CD4-positive, alpha-beta T cell treated with Interleukin-21 for 1 hour (primary cell): ENCODE results near the gene IQGAP2.
"Not testable (repeated sequence)": the region's sequence is repeated elsewhere in the genome, so short reads cannot be mapped to it uniquely, and the experiment has no call there.

Experiments
- DNase-seq: peaks from one replicate; pipeline ENCODE4 v3.0.0-alpha.2; 2020

IQGAP2 gene

GRCh38 chr5:76582230-76583162 is 179.4 kb downstream of the IQGAP2 start:
- peak; percentile 12 for DNase-seq

GRCh38 chr5:76583163-76584047 is 180.3 kb downstream of the IQGAP2 start:
- DNase-seq, result peak; percentile 46

GRCh38 chr5:76585783-76586217 is 182.7 kb downstream of the IQGAP2 start:
- DNase-seq, result no peak

GRCh38 chr5:76586531-76586930 is 183.4 kb downstream of the IQGAP2 start:
- no peak for DNase-seq

GRCh38 chr5:76590027-76590426 is 186.9 kb downstream of the IQGAP2 start:
- DNase-seq, result no peak

- DNase-seq, result no peak
Measured at GRCh38 chr5:76591366-76591765, 188.3 kb downstream of the IQGAP2 start.

GRCh38 chr5:76592692-76593091 is 189.6 kb downstream of the IQGAP2 start:
- DNase-seq, result no peak

- no peak for DNase-seq
Measured at GRCh38 chr5:76594107-76594506, 191.0 kb downstream of the IQGAP2 start.

- no peak for DNase-seq
Measured at GRCh38 chr5:76595755-76596481, 192.8 kb downstream of the IQGAP2 start.

- DNase-seq, result no peak
Measured at GRCh38 chr5:76598531-76598930, 195.4 kb downstream of the IQGAP2 start.

- DNase-seq, result no peak
Measured at GRCh38 chr5:76600716-76601115, 197.6 kb downstream of the IQGAP2 start.

- DNase-seq, result peak; percentile 64
Measured at GRCh38 chr5:76601470-76601869, 198.4 kb downstream of the IQGAP2 start.

- DNase-seq, result no peak
Measured at GRCh38 chr5:76602094-76602726, 199.1 kb downstream of the IQGAP2 start.

GRCh38 chr5:76603991-76604390 is 200.9 kb downstream of the IQGAP2 start:
- not testable (repeated sequence) for DNase-seq

GRCh38 chr5:76604838-76605237 is 201.8 kb downstream of the IQGAP2 start:
- no peak for DNase-seq

- no peak for DNase-seq
Measured at GRCh38 chr5:76606701-76607100, 203.6 kb downstream of the IQGAP2 start.

- DNase-seq, result no peak
Measured at GRCh38 chr5:76607353-76607871, 204.3 kb downstream of the IQGAP2 start.

- DNase-seq, result peak; percentile 37
Measured at GRCh38 chr5:76608833-76609232, 205.7 kb downstream of the IQGAP2 start.

GRCh38 chr5:76610196-76610595 is 207.1 kb downstream of the IQGAP2 start:
- no peak for DNase-seq

- DNase-seq, result no peak
Measured at GRCh38 chr5:76612942-76613341, 209.9 kb downstream of the IQGAP2 start.

GRCh38 chr5:76615759-76616158 is 212.7 kb downstream of the IQGAP2 start:
- DNase-seq, result no peak

- no peak for DNase-seq
Measured at GRCh38 chr5:76616206-76616605, 213.1 kb downstream of the IQGAP2 start.
